ENCODE measurements around the gene TBC1D10A.

GRCh38 chr22:30371981-30372380 lies 45.2 kb upstream of the TBC1D10A start:
- TF ChIP-seq, protein P1, sequence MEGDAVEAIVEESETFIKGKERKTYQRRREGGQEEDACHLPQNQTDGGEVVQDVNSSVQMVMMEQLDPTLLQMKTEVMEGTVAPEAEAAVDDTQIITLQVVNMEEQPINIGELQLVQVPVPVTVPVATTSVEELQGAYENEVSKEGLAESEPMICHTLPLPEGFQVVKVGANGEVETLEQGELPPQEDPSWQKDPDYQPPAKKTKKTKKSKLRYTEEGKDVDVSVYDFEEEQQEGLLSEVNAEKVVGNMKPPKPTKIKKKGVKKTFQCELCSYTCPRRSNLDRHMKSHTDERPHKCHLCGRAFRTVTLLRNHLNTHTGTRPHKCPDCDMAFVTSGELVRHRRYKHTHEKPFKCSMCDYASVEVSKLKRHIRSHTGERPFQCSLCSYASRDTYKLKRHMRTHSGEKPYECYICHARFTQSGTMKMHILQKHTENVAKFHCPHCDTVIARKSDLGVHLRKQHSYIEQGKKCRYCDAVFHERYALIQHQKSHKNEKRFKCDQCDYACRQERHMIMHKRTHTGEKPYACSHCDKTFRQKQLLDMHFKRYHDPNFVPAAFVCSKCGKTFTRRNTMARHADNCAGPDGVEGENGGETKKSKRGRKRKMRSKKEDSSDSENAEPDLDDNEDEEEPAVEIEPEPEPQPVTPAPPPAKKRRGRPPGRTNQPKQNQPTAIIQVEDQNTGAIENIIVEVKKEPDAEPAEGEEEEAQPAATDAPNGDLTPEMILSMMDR (IDR thresholded peaks at IDR 0.05; ENCODE audit: insufficient read depth, low read depth, low read length): no peak
- no peak for TF ChIP-seq EZH2 (IDR thresholded peaks at IDR 0.05; ENCODE audit: insufficient read depth, low read length)

All from astrocyte (in vitro differentiated cells and primary cell).